Mesothelial cell of epicardium (in vitro differentiated cells): ENCODE results near the gene METTL21C. TPM values are rescaled to one million over a fixed set of nuclear protein-coding genes. Genes with fewer than 3 reads are reported as not detected.

Source experiments
- DNase-seq, 2 experiments: peaks; one replicate each; pipeline ENCODE4 v3.0.0; 2021; ENCODE audit warnings: low spot score in 2 of 2; ENCODE audit not compliant: unreplicated experiment in 2 of 2
- H3K27ac Mint-ChIP-seq: 2 replicates; pipeline ENCODE4 v1.8.0; 2021; ENCODE audit warnings: mixed read lengths
- H3K27me3 Mint-ChIP-seq: 2 replicates; pipeline ENCODE4 v1.8.0; 2021; ENCODE audit warnings: low read depth, mixed read lengths
- H3K36me3 Mint-ChIP-seq: 2 replicates; pipeline ENCODE4 v1.8.0; 2021; ENCODE audit warnings: mixed read lengths
- H3K4me1 Mint-ChIP-seq: 2 replicates; pipeline ENCODE4 v1.8.0; 2021; ENCODE audit warnings: mixed read lengths
- H3K4me3 Mint-ChIP-seq: 2 replicates; pipeline ENCODE4 v1.8.0; 2021; ENCODE audit warnings: mild to moderate bottlenecking, moderate library complexity, mixed read lengths
- H3K9me3 Mint-ChIP-seq: 2 replicates; pipeline ENCODE4 v1.8.0; 2021; ENCODE audit warnings: mixed read lengths
- CTCF ChIP-seq: fragments of 200-600 bp; sonication (generic); IDR thresholded peaks from one replicate; pipeline ENCODE4 v1.5.0; 2021; ENCODE audit warnings: antibody characterized with exemption; ENCODE audit not compliant: unreplicated experiment
- total RNA-seq: library from RNA; stranded (reverse); gene quantifications from 3 replicates; pipeline ENCODE4 v1.2.1, GENCODE V29; 2021

METTL21C gene
- total RNA-seq, 1 donor from 2014 or later, result not detected

GRCh38 chr13:102658660-102659059, 36.2 kb downstream of the METTL21C start:
- Mint-ChIP-seq H3K27me3 (no peaks in the 10 kb centered on the region), H3K4me3 (no peak overlapping the region), H3K36me3 (peaks cover 43% of the 10 kb centered on the region), H3K9me3 (peaks cover 21% of the 10 kb centered on the region), H3K4me1 (no peaks in the 10 kb centered on the region), H3K27ac (no peak overlapping the region)
- TF ChIP-seq CTCF, result no peak
- DNase-seq, result no peak

DNA sequence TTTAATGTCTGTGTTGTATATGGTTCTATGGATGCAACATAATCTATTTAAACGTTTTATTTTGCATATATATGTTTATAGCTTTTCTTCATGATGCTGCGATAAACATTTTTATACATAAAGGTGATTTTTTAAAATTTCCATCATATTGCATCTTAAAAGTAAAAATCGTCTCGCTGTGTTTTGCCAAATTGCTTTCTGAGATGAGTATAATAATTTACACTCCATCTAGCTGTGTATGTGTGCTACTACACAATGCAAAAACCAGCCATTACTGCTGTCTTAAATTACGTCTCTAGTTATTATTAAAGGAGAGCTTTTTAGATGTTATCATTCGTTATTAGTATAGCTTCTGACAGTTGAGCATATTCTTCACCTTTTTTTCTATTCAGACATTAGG, 37.2 kb downstream of the METTL21C start:
- no peak for DNase-seq
- peak; percentile 23 for TF ChIP-seq CTCF
- Mint-ChIP-seq H3K36me3 (peaks cover 43% of the 10 kb centered on the region), H3K4me1 (no peaks in the 10 kb centered on the region), H3K27me3 (no peaks in the 10 kb centered on the region), H3K9me3 (peaks cover 21% of the 10 kb centered on the region), H3K4me3 (no peak overlapping the region), H3K27ac (no peak overlapping the region)

DNA sequence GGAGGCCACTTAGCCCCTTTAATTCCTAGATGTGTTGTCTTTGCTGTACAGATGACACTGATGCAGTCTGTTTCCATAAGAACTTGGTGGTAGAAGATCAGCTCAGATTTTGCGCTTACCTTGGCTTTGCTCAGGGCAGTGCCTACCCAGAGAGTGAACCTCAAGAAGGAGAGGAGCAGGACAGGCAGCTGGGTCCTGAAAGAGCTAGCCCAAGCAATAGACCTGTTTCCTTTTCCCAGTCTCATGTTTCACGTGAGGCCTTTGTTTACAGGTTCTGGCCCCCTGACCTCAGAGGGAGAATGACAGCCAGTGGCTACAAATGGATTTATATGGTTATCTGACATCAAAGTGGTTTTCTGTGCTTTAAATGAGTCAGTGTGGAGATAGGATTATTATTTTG, 40.1 kb downstream of the METTL21C start:
- DNase-seq, result no peak
- Mint-ChIP-seq H3K4me1 (peaks cover 4% of the 10 kb centered on the region), H3K27me3 (no peaks in the 10 kb centered on the region), H3K36me3 (peaks cover 26% of the 10 kb centered on the region), H3K9me3 (peaks cover 21% of the 10 kb centered on the region), H3K27ac (no peak overlapping the region), H3K4me3 (no peak overlapping the region)
- TF ChIP-seq CTCF, result no peak

- no peak for DNase-seq
- no peaks in the 10 kb centered on the region for H3K27me3 Mint-ChIP-seq
- H3K36me3 Mint-ChIP-seq, result peaks cover 18% of the 10 kb centered on the region
- peaks cover 4% of the 10 kb centered on the region for H3K4me1 Mint-ChIP-seq
- H3K4me3 Mint-ChIP-seq, result no peak overlapping the region
- H3K27ac Mint-ChIP-seq, result peak overlapping the region; percentile 43
- H3K9me3 Mint-ChIP-seq, result no peaks in the 10 kb centered on the region
- no peak for TF ChIP-seq CTCF
Measured at GRCh38 chr13:102651892-102652291, 43.0 kb downstream of the METTL21C start.

DNA sequence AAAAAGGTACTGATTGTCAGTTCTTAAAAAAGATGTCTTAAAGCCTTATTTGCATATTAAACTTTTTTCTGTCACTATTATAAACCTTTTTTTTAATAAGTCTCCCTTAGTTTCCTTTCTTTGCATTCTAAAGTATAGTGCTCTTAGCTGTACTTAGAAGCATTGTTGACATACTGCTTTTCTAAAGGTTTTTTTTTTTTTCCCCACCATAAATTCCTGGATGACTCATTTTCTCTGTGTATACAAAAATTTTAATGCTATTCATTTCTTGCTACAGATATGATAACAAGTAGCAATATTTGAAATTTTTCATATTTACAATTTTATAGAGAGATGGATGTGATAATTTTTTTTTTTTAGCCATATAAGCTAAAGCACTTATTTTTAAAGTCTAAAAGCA, 43.5 kb downstream of the METTL21C start:
- TF ChIP-seq CTCF, result no peak
- Mint-ChIP-seq H3K27ac (peak overlapping the region; percentile 45), H3K36me3 (peaks cover 22% of the 10 kb centered on the region), H3K9me3 (no peaks in the 10 kb centered on the region), H3K4me3 (no peak overlapping the region), H3K4me1 (peaks cover 4% of the 10 kb centered on the region), H3K27me3 (no peaks in the 10 kb centered on the region)
- no peak for DNase-seq

- H3K27ac Mint-ChIP-seq, result peak overlapping the region; percentile 22
- no peak overlapping the region for H3K4me3 Mint-ChIP-seq
- H3K9me3 Mint-ChIP-seq, result no peaks in the 10 kb centered on the region
- no peaks in the 10 kb centered on the region for H3K27me3 Mint-ChIP-seq
- DNase-seq, result no peak
- TF ChIP-seq CTCF, result no peak
- H3K36me3 Mint-ChIP-seq, result peaks cover 22% of the 10 kb centered on the region
- H3K4me1 Mint-ChIP-seq, result peaks cover 4% of the 10 kb centered on the region
Measured at GRCh38 chr13:102650444-102650843, 44.4 kb downstream of the METTL21C start.
